ENCODE measurements around the gene PLEKHG1. TPM values are rescaled to one million over a fixed set of nuclear protein-coding genes. Genes with fewer than 3 reads are reported as not detected.

The PLEKHG1 gene
- total RNA-seq, 1 donor from 2014 or later, result 0.80 TPM

DNA sequence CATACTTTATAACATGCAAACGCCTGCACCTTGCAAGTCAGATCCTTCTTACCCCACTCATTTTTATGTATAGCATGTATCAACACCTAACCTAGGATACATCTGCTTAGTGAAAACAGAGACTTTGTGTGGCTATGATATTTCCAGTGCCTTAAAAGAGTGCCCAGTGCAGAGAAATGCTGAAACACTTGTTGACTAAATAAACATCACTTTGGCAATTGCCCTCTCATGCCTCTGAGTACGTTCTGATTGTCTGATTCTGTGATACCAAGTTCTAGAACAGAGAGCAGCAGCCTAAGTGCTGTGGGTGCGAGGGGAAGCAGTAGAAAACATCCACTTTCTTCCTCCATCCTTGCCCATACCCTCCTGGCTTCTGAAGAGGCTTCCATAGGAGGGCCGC lies 13.6 kb downstream of the PLEKHG1 start:
- no peaks in the 10 kb centered on the region for H3K9me3 Mint-ChIP-seq
- no peak overlapping the region for H3K4me3 Mint-ChIP-seq
- intact Hi-C loops (cut with micrococcal nuclease), result no loop called here
- no peaks in the 10 kb centered on the region for H3K36me3 Mint-ChIP-seq (ENCODE audit: low read depth)
- peaks cover 13% of the 10 kb centered on the region for H3K27me3 Mint-ChIP-seq (ENCODE audit: insufficient read depth)
- no peak for DNase-seq (ENCODE audit: low spot score)
- no peak overlapping the region for H3K27ac Mint-ChIP-seq
- no peaks in the 10 kb centered on the region for H3K4me1 Mint-ChIP-seq (ENCODE audit: low read depth)

DNA sequence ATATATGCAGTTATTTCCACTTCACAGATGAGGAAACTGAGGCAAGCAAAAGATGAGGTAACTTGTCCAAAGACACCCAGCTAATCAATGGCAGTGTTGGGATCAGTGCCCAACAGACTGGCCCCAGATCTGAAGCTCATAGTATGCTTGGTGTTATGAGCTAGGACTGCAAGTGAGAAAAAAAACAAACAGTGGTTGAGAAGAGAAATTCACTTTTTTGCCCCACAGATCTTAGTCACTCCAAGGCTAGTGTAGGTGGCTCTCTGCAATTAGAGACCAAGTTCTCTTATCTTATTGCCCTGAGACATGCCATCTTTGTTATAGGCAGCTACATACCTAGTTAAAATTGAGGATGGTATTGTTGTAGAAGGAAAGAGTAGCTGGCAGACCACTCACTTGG lies 16.3 kb downstream of the PLEKHG1 start:
- Mint-ChIP-seq H3K4me3 (no peak overlapping the region), H3K36me3 (ENCODE audit: low read depth) (no peaks in the 10 kb centered on the region), H3K27ac (no peak overlapping the region), H3K4me1 (ENCODE audit: low read depth) (no peaks in the 10 kb centered on the region), H3K27me3 (ENCODE audit: insufficient read depth) (peaks cover 11% of the 10 kb centered on the region), H3K9me3 (no peaks in the 10 kb centered on the region)
- DNase-seq (ENCODE audit: low spot score), result no peak
- intact Hi-C loops (cut with micrococcal nuclease), result no loop called here

DNA sequence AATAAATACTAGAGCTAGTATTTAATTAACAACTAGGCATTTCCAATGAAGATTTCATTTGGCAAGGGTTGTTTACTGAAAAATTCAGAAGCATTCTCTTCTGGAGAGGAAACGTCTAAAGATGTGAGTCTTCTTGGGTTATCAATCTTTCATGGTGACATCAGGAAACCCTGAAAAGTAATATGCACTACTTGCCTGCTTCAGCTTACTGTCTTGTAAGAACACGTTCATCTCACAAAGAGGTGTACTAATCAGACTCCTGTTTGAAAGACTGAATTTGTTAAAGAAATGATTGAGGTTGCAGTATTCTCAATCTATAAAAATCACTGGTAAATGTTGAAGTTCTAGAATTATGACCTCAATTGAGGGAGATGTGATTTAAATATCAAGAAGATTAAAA lies 16.9 kb downstream of the PLEKHG1 start:
- Mint-ChIP-seq H3K9me3 (no peaks in the 10 kb centered on the region), H3K27ac (no peak overlapping the region), H3K27me3 (ENCODE audit: insufficient read depth) (peaks cover 11% of the 10 kb centered on the region), H3K36me3 (ENCODE audit: low read depth) (no peaks in the 10 kb centered on the region), H3K4me3 (no peak overlapping the region), H3K4me1 (ENCODE audit: low read depth) (no peaks in the 10 kb centered on the region)
- DNase-seq (ENCODE audit: low spot score), result no peak
- intact Hi-C loops (cut with micrococcal nuclease), result no loop called here

DNA sequence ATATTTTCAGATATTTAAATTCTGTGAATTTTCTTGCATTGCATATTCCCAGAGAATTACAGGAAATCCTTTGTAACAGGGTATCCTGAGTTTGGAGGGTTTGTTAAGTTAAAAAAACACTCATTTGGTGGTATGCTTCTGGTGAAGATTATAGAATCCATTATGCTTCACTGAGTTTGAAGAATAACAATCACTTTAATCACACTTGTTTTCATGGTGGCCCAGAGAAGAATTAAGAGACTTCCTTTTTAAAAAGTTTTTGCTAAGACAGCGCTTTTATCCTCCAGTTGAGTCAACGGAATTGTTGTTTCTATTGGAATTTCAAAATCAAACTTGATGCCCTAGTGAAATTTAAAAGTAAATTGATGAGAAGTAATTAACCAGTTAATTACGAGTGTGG lies 17.4 kb downstream of the PLEKHG1 start:
- peaks cover 14% of the 10 kb centered on the region for H3K27me3 Mint-ChIP-seq (ENCODE audit: insufficient read depth)
- no peak overlapping the region for H3K4me3 Mint-ChIP-seq
- DNase-seq (ENCODE audit: low spot score), result no peak
- intact Hi-C loops (cut with micrococcal nuclease), result no loop called here
- H3K4me1 Mint-ChIP-seq (ENCODE audit: low read depth), result no peaks in the 10 kb centered on the region
- no peaks in the 10 kb centered on the region for H3K36me3 Mint-ChIP-seq (ENCODE audit: low read depth)
- no peak overlapping the region for H3K27ac Mint-ChIP-seq
- no peaks in the 10 kb centered on the region for H3K9me3 Mint-ChIP-seq

DNA sequence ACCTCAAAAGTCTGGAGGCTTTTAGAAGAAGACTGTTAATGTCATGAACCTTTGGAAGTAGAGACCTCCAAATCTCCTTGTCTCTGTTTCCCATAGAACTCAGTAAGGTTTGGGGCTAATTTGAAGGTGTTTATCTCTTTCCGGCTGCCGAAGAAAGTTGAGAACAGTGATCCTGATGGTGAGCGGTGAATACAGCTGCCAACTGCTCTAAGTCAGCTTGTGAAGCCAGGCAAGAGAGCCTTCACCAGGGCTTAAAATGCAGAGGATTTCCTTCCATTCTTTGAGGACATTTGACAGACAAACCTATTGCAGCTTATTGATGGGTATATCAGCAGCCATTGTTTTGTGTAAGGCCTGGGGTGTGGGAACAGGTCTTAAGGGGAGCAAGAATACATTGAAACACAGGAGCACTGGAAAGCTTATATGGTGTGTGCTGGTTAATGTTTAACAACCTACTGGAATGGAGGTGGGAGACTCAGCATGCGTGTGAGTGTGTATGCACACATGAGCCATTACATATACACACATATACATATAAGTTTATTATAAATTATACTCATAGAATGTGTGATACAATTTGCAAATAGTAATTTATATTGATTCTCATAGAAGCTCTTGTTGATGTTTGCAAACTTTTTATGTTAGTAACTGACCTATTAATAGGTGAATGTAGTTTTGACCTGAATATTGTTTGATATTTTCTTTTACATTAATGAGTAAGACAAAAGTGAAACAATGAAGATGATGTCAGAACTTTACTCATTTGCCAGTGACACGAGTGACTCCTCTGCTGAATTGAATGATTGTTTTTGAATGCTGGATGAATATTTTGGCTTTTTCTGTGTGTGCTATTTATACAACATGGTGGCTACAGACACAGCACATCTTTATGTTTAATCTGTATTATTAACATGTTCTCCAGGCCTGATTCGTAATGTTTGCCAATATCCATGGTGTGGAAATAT lies 18.1 kb downstream of the PLEKHG1 start:
- Mint-ChIP-seq H3K36me3 (ENCODE audit: low read depth) (no peaks in the 10 kb centered on the region), H3K27me3 (ENCODE audit: insufficient read depth) (peaks cover 14% of the 10 kb centered on the region), H3K27ac (no peak overlapping the region), H3K4me3 (no peak overlapping the region), H3K9me3 (no peaks in the 10 kb centered on the region), H3K4me1 (ENCODE audit: low read depth) (peaks cover under 1% of the 10 kb centered on the region)
- intact Hi-C loops (cut with micrococcal nuclease), result no loop called here
- no peak for DNase-seq (ENCODE audit: low spot score)

DNA sequence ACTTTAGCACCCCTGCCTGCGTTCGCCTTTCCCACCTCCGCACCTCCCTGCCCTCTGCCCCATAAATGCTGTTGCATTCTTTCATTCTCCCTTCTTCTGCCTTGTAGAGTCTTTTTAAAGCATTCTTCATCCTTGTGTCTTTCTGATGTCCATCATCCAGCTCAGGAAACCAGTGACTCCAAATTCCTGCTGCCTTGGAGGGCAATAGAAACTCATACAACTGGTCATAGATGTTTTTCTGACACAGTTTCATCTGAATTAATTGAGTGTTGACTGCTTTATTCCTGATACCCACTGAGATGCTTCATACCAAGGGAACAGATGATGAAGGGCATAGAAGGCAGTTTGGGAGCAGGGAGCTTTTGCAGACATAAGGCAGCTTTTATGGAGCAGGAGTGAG lies 19.6 kb downstream of the PLEKHG1 start:
- H3K36me3 Mint-ChIP-seq (ENCODE audit: low read depth), result no peaks in the 10 kb centered on the region
- no peak overlapping the region for H3K4me3 Mint-ChIP-seq
- H3K9me3 Mint-ChIP-seq, result no peaks in the 10 kb centered on the region
- no peak overlapping the region for H3K27ac Mint-ChIP-seq
- peaks cover 6% of the 10 kb centered on the region for H3K4me1 Mint-ChIP-seq (ENCODE audit: low read depth)
- H3K27me3 Mint-ChIP-seq (ENCODE audit: insufficient read depth), result peaks cover 25% of the 10 kb centered on the region
- DNase-seq (ENCODE audit: low spot score), result no peak
- intact Hi-C loops (cut with micrococcal nuclease), result no loop called here

DNA sequence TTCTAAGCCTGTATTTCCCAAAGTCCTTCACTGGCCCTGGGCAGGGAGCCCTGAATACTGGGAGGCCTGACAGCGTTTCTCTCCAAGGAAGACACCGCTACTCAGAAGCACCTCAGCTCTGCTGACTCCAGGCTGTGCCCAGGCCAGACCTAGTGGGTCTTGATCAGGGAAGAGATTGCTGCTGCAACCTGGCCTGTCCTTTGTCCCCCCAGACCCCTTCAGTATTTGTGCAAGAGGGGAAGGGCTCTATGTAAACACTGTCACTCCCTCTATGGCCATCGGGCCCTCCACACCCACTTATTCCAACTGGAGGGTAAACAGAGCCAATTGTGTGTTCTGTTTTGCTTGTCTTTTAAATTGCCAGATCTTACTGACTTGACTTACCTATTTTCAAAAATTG lies 20.6 kb downstream of the PLEKHG1 start:
- no peak overlapping the region for H3K27ac Mint-ChIP-seq
- no peak for DNase-seq (ENCODE audit: low spot score)
- no peaks in the 10 kb centered on the region for H3K9me3 Mint-ChIP-seq
- no peaks in the 10 kb centered on the region for H3K36me3 Mint-ChIP-seq (ENCODE audit: low read depth)
- no peak overlapping the region for H3K4me3 Mint-ChIP-seq
- intact Hi-C loops (cut with micrococcal nuclease), result loop anchor here (2.0 kb wide), 1 partner anchor 61 kb away; no protein-coding TSS in a partner anchor
- peaks cover 25% of the 10 kb centered on the region for H3K27me3 Mint-ChIP-seq (ENCODE audit: insufficient read depth)
- H3K4me1 Mint-ChIP-seq (ENCODE audit: low read depth), result peaks cover 6% of the 10 kb centered on the region

DNA sequence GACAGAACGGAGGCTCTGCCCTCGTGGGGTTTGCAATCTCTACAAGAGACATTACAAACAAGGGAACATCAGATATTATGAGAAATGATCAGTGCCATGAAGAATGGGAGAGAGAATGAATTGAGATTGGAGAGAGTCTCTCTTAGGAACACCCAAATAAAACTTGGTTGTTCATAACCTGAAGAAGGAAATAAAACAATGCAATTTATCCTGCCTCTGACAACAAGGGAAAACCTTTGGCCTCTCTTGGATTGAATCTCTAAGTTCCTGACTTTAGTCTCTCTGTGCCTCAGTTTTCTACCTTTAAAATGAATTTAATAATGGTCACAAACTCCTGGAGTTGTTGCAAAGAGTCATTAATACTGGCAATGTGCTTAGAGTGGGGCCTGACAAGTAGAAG lies 21.1 kb downstream of the PLEKHG1 start:
- no peaks in the 10 kb centered on the region for H3K36me3 Mint-ChIP-seq (ENCODE audit: low read depth)
- intact Hi-C loops (cut with micrococcal nuclease), result loop anchor here (2.0 kb wide), 1 partner anchor 60 kb away; no protein-coding TSS in a partner anchor
- H3K27me3 Mint-ChIP-seq (ENCODE audit: insufficient read depth), result peaks cover 25% of the 10 kb centered on the region
- no peak overlapping the region for H3K4me3 Mint-ChIP-seq
- peaks cover 6% of the 10 kb centered on the region for H3K4me1 Mint-ChIP-seq (ENCODE audit: low read depth)
- no peak overlapping the region for H3K27ac Mint-ChIP-seq
- no peaks in the 10 kb centered on the region for H3K9me3 Mint-ChIP-seq
- DNase-seq (ENCODE audit: low spot score), result no peak

DNA sequence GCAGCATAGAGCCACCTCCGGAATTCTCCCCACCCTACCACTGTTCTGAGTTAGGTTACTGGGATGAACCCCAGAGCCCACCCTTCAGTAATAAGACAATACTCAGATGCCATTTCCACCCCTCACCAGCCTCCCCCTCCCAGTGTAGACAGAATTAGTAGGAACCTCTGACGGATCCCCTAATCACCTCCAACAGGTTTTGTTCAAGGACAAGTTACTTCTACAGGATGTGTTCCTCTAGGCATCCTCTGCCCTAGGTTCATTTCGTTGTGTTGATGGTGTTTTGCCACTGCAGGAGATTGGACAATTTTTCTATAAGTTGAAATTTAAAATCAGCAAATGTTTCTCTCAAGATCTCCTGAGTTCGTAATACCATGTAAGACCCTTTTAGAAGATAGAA lies 22.8 kb downstream of the PLEKHG1 start:
- Mint-ChIP-seq H3K4me3 (no peak overlapping the region), H3K27me3 (ENCODE audit: insufficient read depth) (peaks cover 20% of the 10 kb centered on the region), H3K27ac (no peak overlapping the region), H3K9me3 (no peaks in the 10 kb centered on the region), H3K36me3 (ENCODE audit: low read depth) (no peaks in the 10 kb centered on the region), H3K4me1 (ENCODE audit: low read depth) (peaks cover 6% of the 10 kb centered on the region)
- intact Hi-C loops (cut with micrococcal nuclease), result no loop called here
- DNase-seq (ENCODE audit: low spot score), result no peak

DNA sequence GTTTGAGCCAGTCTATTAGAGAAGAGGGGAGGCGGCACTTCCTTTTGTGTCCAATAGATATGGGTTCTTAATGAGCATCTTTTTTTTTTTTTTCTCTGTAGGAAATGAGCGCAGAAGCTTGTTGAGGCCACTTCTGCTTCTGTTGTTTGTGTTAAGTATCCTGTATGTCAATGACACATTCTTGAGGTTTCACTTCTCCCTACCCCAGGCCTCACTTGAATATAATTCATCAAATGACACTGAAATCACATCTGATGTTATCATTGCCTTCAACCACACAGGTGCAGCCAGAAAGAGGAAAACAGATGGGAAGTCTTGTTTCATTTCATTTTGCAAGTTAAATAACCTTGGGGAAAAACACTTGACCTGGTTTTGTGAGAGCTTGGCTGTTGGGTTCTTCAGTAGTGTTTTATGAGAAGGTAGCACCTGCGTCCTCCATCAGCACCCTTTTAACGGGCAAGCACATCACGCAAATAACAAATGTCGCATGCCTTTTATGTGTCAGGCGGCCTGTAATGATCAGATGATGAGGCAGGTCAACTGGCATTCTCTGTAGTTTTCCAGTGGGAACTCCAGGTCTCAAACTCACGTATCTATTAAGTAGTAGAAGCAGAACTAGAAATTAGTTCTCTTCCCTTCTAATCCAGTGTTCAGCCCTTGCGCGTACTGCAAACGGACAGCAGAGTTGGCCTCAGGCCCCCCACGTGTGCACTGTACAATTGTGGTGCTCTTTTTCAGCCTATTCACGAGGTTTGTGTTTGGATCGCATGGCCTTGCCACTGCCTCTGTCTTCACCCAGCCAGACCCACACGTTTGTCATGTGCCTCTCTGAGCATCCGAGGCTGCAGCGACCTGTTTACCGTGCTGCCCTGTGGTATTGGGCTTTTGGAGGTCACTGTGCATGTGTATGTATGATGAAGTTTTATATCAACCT lies 23.5 kb downstream of the PLEKHG1 start:
- Mint-ChIP-seq H3K4me3 (no peak overlapping the region), H3K27me3 (ENCODE audit: insufficient read depth) (peaks cover 16% of the 10 kb centered on the region), H3K4me1 (ENCODE audit: low read depth) (peaks cover 6% of the 10 kb centered on the region), H3K27ac (no peak overlapping the region), H3K9me3 (no peaks in the 10 kb centered on the region), H3K36me3 (ENCODE audit: low read depth) (no peaks in the 10 kb centered on the region)
- intact Hi-C loops (cut with micrococcal nuclease), result no loop called here
- no peak for DNase-seq (ENCODE audit: low spot score)

DNA sequence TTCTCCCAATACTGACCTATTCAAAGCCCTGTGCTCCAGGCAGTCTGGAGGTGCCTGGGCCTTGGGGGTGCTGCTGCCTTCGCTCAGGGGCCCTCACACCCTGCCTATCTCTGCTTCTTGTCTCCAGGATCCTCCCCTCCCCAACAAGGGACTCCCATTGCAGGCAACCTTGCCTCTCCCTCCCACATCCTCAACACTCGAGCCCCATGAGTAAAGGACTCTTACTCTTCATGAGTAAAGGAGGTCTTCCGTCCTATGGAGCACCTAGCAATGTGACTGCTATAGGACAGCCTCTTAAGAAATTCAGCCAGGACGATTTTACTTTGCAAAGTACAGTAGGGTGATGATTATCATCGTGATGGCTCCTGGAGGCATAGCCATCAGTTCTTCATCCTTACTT lies 24.5 kb downstream of the PLEKHG1 start:
- H3K9me3 Mint-ChIP-seq, result no peaks in the 10 kb centered on the region
- H3K27ac Mint-ChIP-seq, result no peak overlapping the region
- no peak for DNase-seq (ENCODE audit: low spot score)
- no peak overlapping the region for H3K4me3 Mint-ChIP-seq
- peaks cover 14% of the 10 kb centered on the region for H3K27me3 Mint-ChIP-seq (ENCODE audit: insufficient read depth)
- intact Hi-C loops (cut with micrococcal nuclease), result no loop called here
- peaks cover 6% of the 10 kb centered on the region for H3K4me1 Mint-ChIP-seq (ENCODE audit: low read depth)
- no peaks in the 10 kb centered on the region for H3K36me3 Mint-ChIP-seq (ENCODE audit: low read depth)

DNA sequence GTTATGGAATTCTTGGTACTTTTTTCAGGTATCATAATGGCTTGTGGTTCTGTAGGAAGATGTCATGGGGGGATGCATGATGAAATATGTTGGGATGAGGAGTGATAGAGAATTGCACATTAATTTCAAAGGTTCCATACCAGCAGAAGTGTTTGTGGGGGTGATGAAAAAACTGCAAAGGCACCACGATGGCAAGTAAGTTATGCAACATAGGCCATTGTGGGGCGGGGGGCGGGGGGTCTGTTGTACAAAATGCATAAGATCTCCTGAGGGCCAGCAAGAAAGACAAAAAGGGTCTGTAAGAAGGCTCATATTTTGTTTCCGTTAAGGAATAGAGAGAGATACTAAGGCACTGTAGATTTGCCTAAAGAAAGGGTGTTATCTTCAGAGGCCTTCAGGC lies 26.2 kb downstream of the PLEKHG1 start:
- Mint-ChIP-seq H3K9me3 (no peaks in the 10 kb centered on the region), H3K27ac (no peak overlapping the region), H3K27me3 (ENCODE audit: insufficient read depth) (peaks cover 14% of the 10 kb centered on the region), H3K36me3 (ENCODE audit: low read depth) (no peaks in the 10 kb centered on the region), H3K4me3 (no peak overlapping the region), H3K4me1 (ENCODE audit: low read depth) (peaks cover 6% of the 10 kb centered on the region)
- intact Hi-C loops (cut with micrococcal nuclease), result no loop called here
- DNase-seq (ENCODE audit: low spot score), result no peak

DNA sequence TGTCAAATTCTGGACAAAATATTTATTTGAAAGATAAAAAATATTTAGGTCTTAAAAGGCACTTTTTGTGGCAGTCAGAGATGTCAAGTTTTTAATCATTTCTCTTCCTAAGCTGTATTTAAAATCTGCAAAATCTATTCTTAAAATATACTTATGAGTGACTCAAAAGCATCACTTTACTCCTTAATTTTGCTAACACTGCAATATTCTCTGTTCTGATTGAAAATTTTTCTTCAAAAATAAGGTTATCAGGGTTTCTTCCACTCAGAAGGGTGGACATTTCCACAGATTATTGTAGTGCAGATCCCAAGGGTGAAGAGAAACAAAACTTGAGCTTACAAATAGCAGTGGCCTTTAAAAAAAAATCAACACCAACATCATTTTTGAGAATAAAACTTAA lies 27.5 kb downstream of the PLEKHG1 start:
- Mint-ChIP-seq H3K4me1 (ENCODE audit: low read depth) (peaks cover 17% of the 10 kb centered on the region), H3K36me3 (ENCODE audit: low read depth) (no peaks in the 10 kb centered on the region), H3K4me3 (no peak overlapping the region), H3K27ac (no peak overlapping the region), H3K27me3 (ENCODE audit: insufficient read depth) (peaks cover 14% of the 10 kb centered on the region), H3K9me3 (no peaks in the 10 kb centered on the region)
- no peak for DNase-seq (ENCODE audit: low spot score)
- intact Hi-C loops (cut with micrococcal nuclease), result no loop called here
